Ramos (cell line): ENCODE results near the gene RDH11.

Experiments
- in situ Hi-C: fragments of 300-500 bp; cut with MboI; formaldehyde crosslinking; loops from one replicate; pipeline ENCODE4 v1.14.3; 2022; ENCODE audit warnings: low sequenced_read_pairs; ENCODE audit not compliant: unreplicated experiment

Gene RDH11

GRCh38 chr14:67705211-67705610 is 9.6 kb upstream of the RDH11 start:
- in situ Hi-C loops: loop anchor here (10.0 kb wide), 2 partner anchors 120 to 280 kb away; no protein-coding TSS in a partner anchor

GRCh38 chr14:67704484-67705089 is 9.0 kb upstream of the RDH11 start:
- in situ Hi-C loops: loop anchor here (10.0 kb wide), 2 partner anchors 120 to 280 kb away; no protein-coding TSS in a partner anchor

GRCh38 chr14:67703997-67704396 is 8.4 kb upstream of the RDH11 start:
- in situ Hi-C loops: loop anchor here (10.0 kb wide), 2 partner anchors 119 to 279 kb away; no protein-coding TSS in a partner anchor

GRCh38 chr14:67701492-67701891 is 5.9 kb upstream of the RDH11 start, which contains the start of gene RDH12:
Gene RDH12, plus strand, starts transcription at chr14:67701886. Its CDS starts 20,757 bp downstream, at chr14:67722643.
- in situ Hi-C loops: loop anchor here (10.0 kb wide), 2 partner anchors 117 to 277 kb away; no protein-coding TSS in a partner anchor

GRCh38 chr14:67698179-67698578 is 2.6 kb upstream of the RDH11 start:
- in situ Hi-C loops: no loop called here

GRCh38 chr14:67697006-67697405 is 1.4 kb upstream of the RDH11 start:
- in situ Hi-C loops: no loop called here

- in situ Hi-C loops: no loop called here
These were observed 672 bp downstream of the RDH11 start for GRCh38 chr14:67694791-67695393.

GRCh38 chr14:67690011-67690410 is 5.6 kb downstream of the RDH11 start:
- in situ Hi-C loops: no loop called here

- in situ Hi-C loops: no loop called here
These were observed 11.7 kb downstream of the RDH11 start for GRCh38 chr14:67683842-67684241.

- in situ Hi-C loops: no loop called here
These were observed 14.6 kb downstream of the RDH11 start for GRCh38 chr14:67680941-67681340.

- in situ Hi-C loops: no loop called here
These were observed 15.4 kb downstream of the RDH11 start for GRCh38 chr14:67680121-67680602.

- in situ Hi-C loops: no loop called here
These were observed 16.6 kb downstream of the RDH11 start for GRCh38 chr14:67679006-67679405.

- in situ Hi-C loops: no loop called here
These were observed 20.4 kb downstream of the RDH11 start for GRCh38 chr14:67675219-67675582.

- in situ Hi-C loops: no loop called here
These were observed 20.9 kb downstream of the RDH11 start, which contains the start of gene VTI1B for GRCh38 chr14:67674480-67675218. Gene VTI1B, minus strand, starts transcription at chr14:67674632. Its CDS starts 143 bp downstream, at chr14:67674489.

- in situ Hi-C loops: no loop called here
These were observed 21.5 kb downstream of the RDH11 start for GRCh38 chr14:67674139-67674479.

GRCh38 chr14:67673451-67673850 is 22.1 kb downstream of the RDH11 start:
- in situ Hi-C loops: no loop called here

GRCh38 chr14:67668559-67668958 is 27.0 kb downstream of the RDH11 start:
- in situ Hi-C loops: loop anchor here (5.0 kb wide), 1 partner anchor 86 kb away; no protein-coding TSS in a partner anchor

GRCh38 chr14:67666750-67667449 is 28.7 kb downstream of the RDH11 start:
- in situ Hi-C loops: loop anchor here (5.0 kb wide), 1 partner anchor 85 kb away; no protein-coding TSS in a partner anchor

GRCh38 chr14:67665868-67666267 is 29.7 kb downstream of the RDH11 start:
- in situ Hi-C loops: loop anchor here (5.0 kb wide), 1 partner anchor 84 kb away; no protein-coding TSS in a partner anchor

GRCh38 chr14:67663633-67664032 is 31.9 kb downstream of the RDH11 start:
- in situ Hi-C loops: no loop called here
